GM18507 (cell line): ENCODE measurements around the gene OR4C45.
"Not testable (repeated sequence)": the region's sequence is repeated elsewhere in the genome, so short reads cannot be mapped to it uniquely, and the experiment has no call there.

ENCODE experiments used
- DNase-seq: peaks from one replicate; pipeline ENCODE4 v3.0.0; 2011; ENCODE audit warnings: low read depth; ENCODE audit not compliant: insufficient read length; ENCODE audit errors: extremely low spot score
- FAIRE-seq: peaks from 2 replicates; lab custom pipeline; 2011; peaks lifted over from hg19 to GRCh38; lab: Jason Lieb, UNC

Gene OR4C45

DNA sequence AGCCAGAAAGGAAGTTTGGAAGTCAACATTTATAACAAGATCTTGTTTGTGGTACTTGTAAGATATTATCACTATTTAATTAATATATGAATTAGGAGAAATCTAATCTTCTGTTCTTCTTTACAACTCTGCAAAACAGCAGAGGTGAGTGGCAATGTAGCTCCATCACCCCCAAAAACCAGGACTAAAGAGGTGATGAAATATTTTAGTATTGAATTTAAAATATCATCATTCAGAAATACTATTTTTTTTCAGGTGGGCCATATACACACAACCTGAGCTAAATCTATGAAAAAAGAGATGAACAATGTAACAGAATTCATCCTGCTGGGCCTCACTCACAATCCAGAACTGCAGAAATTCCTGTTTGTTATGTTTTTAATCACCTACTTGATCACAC lies at the start of gene OR4C45:
TSS of gene OR4C45 (plus strand) at position 301 of the 400 bp plus-strand sequence.
- DNase-seq = no peak
- no peak for FAIRE-seq

DNA sequence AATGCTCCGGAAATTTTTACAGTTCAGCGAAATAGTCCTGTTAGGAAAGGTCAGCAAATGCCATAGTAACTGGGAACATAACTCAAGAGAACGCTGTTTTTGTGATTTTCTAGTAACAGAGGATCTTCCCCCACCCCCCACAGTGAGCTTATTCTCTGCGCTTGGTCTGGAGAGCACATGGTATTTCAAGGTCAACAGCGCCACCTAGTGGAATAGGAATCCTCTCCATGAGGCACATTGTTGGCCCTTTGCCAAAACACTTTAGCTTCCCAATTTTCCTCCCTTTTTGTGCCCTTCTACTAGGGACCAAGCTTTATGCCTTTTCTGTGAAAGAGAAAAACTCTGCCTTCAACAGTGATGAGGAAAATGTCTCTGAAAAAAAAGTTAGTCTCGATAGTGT lies 37.1 kb upstream of the OR4C45 start:
- DNase-seq = no peak
- FAIRE-seq = no peak

DNA sequence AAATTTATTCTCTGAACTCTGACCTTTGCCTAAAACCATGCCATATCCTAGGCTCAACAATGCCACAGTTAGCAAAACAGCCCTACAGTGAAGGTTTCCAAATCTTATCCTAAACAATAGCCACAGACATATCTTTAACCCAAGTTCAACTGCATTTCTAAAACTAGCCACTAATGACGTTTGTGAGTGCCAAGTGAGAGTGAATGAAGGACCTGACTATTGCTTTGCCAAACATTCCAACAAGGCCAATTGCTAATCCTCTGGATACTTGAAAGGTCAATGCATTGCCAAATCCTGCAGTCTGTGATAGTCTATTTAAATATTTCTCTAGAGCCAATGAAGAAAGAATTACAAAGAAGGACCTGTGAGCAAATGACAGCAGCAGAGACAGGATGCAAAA lies 2.5 kb upstream of the OR4C45 start:
- FAIRE-seq (no peak), DNase-seq (no peak)

DNA sequence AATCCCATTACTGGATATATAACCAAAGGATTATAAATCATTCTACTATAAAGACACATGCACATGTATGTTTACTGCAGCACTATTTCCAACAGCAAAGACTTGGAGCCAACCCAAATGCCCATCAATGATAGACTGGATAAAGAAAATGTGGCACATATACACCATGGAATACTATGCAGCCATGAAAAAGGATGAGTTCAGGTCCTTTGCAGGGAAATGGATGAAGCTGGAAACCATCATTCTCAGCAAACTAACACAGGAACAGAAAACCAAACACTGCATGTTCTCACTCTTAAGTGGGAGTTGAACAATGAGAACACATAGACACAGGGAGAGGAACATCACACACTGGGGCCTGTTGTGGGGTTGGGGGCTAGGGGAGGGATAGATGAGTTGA lies 3.6 kb downstream of the OR4C45 start:
- not testable (repeated sequence) for DNase-seq, FAIRE-seq

DNA sequence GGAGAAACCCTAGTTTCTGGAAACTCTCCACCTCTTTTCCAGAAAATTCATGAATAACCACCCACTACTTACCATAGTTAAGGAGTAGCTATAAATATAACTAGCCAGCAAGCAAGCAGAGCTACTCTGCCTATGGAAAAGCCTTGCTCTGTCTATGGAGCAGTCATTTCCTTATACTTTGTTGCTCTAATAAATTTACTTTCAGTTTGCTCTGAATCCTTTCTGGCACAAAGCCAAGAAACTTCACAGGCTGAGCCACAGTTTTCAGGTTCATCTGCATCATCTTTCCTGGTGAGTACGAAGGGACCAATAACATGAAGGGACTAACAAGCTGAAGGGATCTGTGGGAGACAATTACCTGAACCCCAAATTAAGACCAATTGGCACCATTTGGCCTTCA lies 4.6 kb downstream of the OR4C45 start:
- no peak for FAIRE-seq
- no peak for DNase-seq

DNA sequence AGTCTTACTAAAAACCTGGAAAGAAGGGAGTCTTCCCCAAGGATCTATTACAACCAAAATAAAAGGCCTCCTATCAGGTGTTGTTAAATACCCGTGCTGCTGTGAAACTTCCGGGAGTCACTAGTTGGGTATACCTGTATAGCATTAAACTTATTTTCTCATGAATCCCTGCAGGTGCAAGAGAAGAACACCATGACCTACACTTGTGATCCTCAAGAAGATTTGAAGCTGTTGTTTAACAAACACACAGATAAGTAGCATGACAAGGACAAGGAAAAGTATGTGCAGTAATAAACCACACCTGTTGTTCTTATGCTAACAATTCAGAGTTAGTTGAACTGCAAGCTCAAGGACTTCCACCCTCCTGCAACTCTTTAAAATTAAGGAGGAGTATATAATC lies 12.0 kb downstream of the OR4C45 start:
- no peak for FAIRE-seq
- no peak for DNase-seq

DNA sequence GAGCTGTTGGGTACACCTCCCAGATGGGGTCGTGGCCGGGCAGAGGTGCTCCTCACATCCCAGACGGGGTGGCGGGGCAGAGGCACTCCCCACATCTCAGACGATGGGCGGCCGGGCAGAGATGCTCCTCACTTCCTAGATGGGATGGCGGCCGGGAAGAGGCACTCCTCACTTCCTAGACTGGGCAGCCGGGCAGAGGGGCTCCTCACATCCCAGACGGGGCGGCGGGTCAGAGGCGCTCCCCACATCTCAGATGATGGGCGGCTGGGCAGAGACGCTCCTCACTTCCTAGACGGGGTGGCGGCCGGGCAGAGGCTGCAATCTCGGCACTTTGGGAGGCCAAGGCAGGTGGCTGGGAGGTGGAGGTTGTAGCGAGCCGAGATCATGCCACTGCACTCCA lies 30.4 kb downstream of the OR4C45 start:
- FAIRE-seq = not testable (repeated sequence)

DNA sequence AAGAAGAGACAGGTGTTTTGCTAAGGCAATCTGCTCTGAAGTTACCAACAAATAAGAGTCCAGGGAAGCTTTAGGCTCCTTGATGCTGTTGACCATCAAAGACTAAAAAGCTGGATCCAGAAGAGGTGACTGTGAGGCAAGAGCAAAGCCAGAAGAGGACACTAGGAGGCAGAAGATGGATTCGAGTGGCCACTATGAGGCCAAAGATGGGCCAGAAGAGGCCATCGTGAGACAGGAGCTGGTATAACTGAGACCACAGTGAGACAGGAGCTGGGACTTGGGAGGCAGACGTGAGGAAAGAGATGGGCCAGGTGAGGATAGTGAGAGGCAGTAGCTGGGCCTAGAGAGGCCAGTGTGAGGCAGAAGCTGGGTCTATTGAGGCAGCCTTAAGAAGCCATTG lies 37.7 kb downstream of the OR4C45 start:
- DNase-seq (no peak), FAIRE-seq (no peak)

More for the DNA sequence above, 30.4 kb downstream of the OR4C45 start:
- DNase-seq = not testable (repeated sequence)

DNA sequence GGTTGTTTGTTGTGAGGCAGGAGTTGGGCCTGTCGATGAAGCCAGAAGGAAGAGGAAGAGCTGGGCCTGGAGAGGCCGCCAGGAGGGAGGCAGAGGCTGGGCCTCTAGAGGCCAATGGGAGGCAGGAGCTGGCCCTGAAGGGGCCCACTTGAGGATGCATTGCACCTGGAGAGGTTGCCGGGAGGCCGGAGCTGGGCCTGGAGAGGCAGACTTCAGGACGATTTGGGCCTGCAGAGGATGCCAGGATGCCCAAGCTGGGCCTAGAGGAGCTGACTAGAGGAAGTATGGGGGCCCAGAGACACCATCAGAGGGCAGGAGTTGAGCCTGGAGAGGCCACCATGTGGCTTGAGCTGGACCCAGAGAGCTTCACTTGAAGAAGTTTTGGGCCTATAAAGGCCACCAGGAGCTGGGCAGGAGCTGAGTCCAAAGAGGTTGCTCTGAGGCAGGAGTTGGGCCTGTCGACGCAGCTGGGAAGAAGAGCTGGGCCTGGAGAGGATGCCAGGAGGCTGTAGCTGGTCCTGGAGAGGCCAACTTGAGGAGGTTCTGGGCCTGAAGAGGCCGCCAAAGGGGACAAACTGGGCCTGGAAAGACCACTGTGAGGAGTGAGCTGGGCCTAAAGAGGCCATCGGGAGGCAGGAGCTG lies 39.0 kb downstream of the OR4C45 start:
- FAIRE-seq (no peak), DNase-seq (no peak)

DNA sequence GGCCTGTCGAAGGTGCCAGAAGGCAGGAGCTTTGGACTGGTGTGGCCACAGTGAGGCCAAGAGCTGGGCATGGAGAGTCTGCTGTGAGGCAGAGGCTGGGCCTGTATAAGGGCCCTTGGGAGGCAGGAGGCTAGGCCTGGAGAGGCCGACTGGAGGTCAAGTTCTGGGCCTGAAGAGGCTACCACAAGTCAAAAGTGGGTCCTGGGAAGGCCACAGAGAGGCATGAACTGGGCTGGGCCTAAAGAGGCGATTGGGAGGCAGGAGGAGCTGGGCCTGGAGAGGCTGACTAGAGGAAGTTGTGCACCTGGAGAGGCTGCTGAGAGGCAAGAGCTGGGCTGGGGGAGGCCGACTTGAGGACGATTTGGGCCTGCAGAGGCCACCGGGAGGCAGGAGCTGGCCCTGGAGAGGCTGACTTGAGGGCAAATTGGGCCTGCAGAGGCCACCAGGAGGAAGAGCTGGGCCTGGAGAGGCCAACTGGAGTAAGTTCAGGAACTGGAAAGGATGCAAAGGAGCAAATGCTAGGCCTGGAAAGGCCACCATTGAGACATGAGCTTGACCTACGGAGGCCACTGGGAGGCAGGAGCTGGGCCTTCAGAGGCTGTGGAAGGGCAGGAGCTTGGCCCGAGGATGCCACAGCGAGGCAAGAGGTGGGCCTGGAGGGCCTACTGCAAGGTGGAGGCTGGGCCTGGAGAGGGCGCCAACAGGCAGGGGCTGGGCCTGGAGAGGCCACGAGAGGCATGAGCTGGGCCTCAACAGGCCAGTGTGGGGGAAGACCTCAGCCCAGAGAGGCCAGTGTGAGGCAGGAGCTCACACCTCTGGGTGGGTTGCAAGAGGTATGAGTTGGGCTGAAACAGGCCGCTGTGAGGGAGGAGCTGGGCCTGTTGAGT lies 39.8 kb downstream of the OR4C45 start:
- no peak for DNase-seq
- FAIRE-seq = no peak

DNA sequence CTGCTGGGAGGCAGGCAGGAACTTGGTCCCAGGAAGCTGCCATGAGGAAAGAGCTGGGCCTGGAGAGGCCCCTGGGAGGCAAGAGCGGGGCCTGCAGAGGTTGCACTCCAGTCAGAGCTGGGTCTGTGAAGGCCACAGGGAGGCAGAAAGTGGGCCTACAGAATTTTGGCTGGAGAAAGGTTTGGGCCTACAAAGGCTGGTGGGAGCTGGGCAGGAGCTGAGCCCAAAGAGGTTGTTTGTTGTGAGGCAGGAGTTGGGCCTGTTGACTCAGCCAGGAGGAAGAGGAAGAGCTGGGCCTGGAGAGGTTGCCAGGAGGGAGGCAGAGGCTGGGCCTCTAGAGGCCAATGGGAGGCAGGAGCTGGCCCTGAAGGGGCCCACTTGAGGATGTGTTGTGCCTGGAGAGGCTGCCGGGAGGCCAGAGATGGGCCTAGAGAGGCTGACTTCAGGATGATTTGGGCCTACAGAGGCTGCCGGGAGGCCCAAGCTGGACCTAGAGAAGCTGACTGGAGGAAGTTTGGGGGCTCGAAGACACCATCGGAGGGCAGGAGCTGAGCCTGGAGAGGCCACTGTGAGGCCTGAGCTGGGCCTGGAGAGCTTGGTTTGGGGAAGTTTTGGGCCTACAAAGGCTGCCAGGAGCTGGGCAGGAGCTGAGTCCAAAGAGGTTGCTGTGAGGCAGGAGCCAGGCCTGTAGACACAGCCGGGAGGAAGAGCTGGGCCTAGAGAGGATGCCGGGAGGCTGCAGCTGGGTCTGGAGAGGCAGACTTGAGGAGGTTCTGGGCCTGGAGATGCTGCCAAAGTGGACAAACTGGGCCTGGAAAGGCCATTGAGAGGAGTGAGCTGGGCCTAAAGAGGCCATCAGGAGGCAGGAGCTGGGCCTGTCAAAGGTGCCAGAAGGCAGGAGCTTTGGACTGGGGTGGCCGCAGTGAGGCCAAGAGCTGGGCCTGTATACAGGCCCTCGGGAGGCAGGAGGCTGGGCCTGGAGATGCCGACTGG lies 40.7 kb downstream of the OR4C45 start:
- DNase-seq = no peak
- FAIRE-seq = no peak

DNA sequence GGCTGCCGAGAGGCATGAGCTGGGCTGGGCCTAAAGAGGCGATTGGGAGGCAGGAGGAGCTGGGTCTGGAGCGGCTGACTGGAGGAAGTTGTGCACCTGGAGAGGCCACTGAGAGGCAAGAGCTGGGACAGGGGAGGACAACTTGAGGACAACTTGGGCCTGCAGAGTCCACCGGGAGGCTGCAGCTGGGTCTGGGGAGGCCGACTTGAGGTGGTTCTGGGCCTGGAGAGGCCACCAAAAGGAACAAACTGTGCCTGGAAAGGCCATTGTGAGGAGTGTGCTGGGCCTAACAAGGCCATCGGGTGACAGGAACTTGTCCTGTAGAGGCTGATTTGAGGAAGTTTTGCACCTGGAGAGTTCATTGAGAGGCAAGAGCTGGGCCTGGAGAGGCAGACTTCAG lies 41.5 kb downstream of the OR4C45 start:
- FAIRE-seq (no peak), DNase-seq (no peak)

DNA sequence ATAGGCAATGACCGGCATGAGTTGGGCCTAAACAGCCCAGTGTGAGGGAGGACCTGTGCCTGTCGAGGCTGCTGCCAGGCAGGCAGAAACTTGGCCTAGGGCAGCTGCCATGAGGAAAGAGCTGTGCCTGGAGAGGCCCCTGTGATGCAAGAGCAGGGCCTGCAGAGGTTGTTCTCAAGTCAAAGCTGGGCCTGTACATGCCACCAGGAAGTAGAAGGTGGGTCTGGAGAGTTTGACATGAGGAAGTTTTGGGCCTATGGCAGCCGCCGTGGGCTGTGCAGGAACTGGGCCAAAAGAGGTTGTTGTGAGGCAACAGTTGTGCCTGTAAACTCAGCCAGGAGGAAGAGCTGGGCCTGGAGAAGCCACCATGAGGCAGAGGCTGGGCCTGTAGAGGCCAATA lies 43.2 kb downstream of the OR4C45 start:
- no peak for FAIRE-seq
- DNase-seq = no peak

DNA sequence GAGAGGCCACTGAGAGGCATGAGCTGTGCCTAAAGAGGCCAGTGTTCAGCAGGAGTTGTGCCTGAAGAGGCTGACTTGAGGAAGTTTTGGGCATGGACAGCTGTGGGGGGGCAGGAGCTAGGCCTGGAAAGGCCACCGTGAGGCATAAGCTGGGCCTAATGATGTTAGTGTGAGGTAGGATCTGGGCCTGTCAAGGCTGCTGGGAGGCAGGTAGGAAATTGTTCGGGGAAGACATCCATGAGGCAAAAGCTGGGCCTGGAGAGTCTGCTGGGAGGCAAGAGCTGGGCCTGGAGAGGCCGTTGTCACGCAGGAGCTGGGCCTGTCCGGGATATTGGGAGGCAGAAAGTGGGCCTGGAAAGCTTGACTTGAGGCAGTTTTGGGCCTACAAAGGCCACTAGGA lies 44.9 kb downstream of the OR4C45 start:
- DNase-seq (no peak), FAIRE-seq (no peak)

DNA sequence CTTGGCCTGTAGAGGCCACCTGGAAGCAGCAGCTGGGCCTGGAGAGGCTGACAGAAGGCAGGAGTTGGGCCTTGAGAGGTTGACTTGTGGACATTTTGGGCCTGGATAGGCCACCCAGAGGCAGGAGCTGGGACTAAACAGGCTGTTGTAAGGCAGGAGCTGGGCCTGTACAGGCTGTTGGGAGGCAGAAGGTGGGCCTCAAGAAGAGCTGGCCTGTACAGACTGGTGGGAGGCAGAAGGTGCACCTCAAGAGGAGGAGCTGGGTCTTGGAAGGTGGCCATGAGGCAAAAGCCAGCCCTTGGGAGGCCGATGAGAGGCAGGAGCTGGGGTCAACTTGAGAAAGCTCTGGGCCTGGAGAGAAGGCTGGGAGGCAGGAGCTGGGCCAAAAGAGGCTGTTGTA lies 45.3 kb downstream of the OR4C45 start:
- FAIRE-seq (no peak), DNase-seq (no peak)

DNA sequence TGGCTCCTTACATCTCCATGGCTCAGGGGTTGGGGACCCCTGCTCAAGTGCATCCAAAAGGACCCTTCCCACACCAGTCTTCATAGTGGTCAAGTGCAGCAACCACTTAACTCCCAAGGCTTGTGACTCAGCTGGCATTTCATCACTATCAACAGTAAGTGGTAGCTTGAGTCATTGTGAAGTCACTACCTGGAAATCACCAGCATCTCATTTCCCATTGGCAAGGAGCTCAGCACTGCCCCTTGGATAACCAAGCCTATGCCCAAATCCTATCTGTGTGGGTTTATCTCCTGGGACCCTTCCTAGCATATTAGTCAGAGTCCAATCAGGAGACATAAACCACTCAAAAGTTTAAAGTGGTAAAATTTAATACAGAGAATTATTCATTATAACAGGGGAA lies 46.3 kb downstream of the OR4C45 start:
- FAIRE-seq, DNase-seq: not testable (repeated sequence)

DNA sequence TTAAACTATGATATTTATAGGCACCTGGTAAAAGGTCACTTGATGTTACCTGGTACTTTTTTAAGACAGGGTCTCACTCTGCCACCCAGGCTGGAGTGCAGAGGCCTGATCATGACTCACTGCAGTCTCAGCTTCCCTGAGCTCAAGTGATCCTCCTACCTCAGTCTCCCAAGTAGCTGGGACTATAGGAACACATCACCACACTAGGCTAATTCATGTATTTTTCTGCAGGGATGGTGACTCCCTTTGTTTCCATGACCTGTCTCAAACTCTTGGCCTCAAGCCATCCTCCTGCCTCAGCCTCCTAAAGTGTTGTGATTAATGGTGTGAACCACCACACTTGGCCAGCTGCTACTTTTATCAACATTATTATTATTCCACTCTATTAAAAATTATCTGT lies 47.6 kb downstream of the OR4C45 start:
- DNase-seq (no peak), FAIRE-seq (no peak)
